ENCODE data around the gene TWF2.
A peak's percentile ranks its signal among the peaks of the same experiment; 100 is the strongest.

Gene TWF2

GRCh38 chr3:52205727-52206372 is 33.1 kb downstream of the TWF2 start:
- no peak overlapping the region for H3K4me3 ChIP-seq (ENCODE audit: low read depth, low read length)
- no peak for TF ChIP-seq POLR2A (IDR thresholded peaks at IDR 0.05; ENCODE audit: extremely low read depth, insufficient read length)
- no peak for TF ChIP-seq MYC (IDR thresholded peaks at IDR 0.05; ENCODE audit: low read depth, low read length)
- TF ChIP-seq CTCF (IDR thresholded peaks at IDR 0.05; ENCODE audit: low read depth, low read length): no peak

DNA sequence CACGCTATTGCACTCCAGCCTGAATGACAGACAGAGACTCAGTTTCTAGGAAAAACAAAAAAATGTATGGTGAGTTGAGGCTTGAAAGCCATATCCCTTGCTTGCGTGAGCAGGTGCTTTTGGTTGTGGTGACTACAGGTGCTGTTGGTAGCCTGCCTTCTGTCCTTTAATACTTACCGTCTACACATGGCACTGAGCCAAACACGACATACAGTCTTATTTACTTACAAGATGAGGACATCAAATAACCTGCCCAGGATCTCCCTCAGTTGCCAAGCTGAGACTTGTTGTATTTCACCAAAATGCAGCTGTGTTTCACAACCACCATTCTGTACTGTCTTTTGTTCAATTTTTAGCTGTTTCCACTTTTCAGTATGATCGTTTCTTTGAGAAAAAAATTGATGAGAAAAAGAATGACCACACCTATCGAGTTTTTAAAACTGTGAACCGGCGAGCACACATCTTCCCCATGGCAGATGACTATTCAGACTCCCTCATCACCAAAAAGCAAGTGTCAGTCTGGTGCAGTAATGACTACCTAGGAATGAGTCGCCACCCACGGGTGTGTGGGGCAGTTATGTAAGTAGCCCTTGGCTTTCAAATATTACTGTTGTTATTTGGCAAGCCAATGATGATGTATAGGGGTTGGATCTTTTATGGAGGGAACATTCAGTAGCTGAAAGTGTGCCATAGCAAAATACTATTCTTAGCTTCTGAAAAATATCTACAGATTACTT is 34.5 kb downstream of the TWF2 start:
- no peak for TF ChIP-seq MYC (IDR thresholded peaks at IDR 0.05; ENCODE audit: low read depth, low read length)
- TF ChIP-seq CTCF (IDR thresholded peaks at IDR 0.05; ENCODE audit: low read depth, low read length): no peak
- TF ChIP-seq, protein P1, sequence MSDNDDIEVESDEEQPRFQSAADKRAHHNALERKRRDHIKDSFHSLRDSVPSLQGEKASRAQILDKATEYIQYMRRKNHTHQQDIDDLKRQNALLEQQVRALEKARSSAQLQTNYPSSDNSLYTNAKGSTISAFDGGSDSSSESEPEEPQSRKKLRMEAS (IDR thresholded peaks at IDR 0.05; ENCODE audit: low read depth, low read length): no peak
- TF ChIP-seq POLR2A (IDR thresholded peaks at IDR 0.05; ENCODE audit: extremely low read depth, insufficient read length): no peak
- H3K4me3 ChIP-seq (ENCODE audit: low read depth, low read length): no peak overlapping the region
- DNase-seq (ENCODE audit: low read depth): peak; percentile 61

More at GRCh38 chr3:52205727-52206372, 33.1 kb downstream of the TWF2 start:
- no peak for DNase-seq (ENCODE audit: low read depth)

DNA sequence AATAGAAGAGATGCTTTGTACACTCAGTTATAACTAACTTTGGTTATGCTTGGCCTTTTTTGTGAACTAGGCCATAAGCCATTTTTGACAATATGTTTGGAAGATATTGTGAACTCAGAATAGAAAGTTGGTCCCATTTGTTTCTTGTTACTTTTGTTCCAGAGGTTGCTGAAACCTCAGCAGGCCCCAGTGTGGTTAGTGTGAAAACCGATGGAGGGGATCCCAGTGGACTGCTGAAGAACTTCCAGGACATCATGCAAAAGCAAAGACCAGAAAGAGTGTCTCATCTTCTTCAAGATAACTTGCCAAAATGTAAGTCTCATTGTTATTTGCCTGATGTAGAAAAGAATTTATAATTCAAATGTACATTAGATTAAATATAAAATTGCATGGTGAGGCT is 35.3 kb downstream of the TWF2 start:
- DNase-seq (ENCODE audit: low read depth): no peak
- TF ChIP-seq CTCF (IDR thresholded peaks at IDR 0.05; ENCODE audit: low read depth, low read length): no peak
- TF ChIP-seq POLR2A (IDR thresholded peaks at IDR 0.05; ENCODE audit: extremely low read depth, insufficient read length): no peak
- no peak for TF ChIP-seq MYC (IDR thresholded peaks at IDR 0.05; ENCODE audit: low read depth, low read length)
- TF ChIP-seq, protein P1 (IDR thresholded peaks at IDR 0.05; ENCODE audit: low read depth, low read length): no peak

DNA sequence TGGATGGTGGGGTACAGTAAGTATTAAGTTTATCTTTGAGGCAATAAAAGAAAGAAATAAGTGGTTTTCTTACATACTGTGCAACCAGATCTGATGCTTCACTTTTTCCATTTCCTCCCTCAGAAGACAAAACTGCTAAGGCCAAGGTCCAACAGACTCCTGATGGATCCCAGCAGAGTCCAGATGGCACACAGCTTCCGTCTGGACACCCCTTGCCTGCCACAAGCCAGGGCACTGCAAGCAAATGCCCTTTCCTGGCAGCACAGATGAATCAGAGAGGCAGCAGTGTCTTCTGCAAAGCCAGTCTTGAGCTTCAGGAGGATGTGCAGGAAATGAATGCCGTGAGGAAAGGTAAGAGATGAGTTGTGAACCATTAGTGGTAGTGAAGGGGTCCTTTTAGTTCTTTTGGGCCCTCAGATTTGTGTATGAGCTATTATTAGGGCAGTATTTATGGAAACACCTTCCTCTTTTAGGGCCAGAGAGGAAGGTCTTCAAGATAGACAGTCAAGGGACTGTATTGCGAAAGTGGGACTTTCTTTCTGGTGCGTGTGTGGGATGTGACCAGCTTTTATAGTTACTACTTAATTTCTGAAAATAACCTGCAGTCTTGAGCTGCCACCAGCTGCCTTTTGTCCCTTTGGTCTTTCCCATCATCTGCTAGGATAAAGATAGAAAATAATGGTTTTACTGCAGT is 36.4 kb downstream of the TWF2 start:
- H3K4me3 ChIP-seq (ENCODE audit: low read depth, low read length): peak overlapping the region; percentile 53
- TF ChIP-seq POLR2A (IDR thresholded peaks at IDR 0.05; ENCODE audit: extremely low read depth, insufficient read length) (no peak), MYC (IDR thresholded peaks at IDR 0.05; ENCODE audit: low read depth, low read length) (no peak), CTCF (IDR thresholded peaks at IDR 0.05; ENCODE audit: low read depth, low read length) (no peak)
- TF ChIP-seq, protein P1 (IDR thresholded peaks at IDR 0.05; ENCODE audit: low read depth, low read length): no peak; the same call in 1 of the 2 replicates
- peak; percentile 91 for DNase-seq (ENCODE audit: low read depth)

More for the DNA sequence above, 35.3 kb downstream of the TWF2 start:
- no peak overlapping the region for H3K4me3 ChIP-seq (ENCODE audit: low read depth, low read length)

DNA sequence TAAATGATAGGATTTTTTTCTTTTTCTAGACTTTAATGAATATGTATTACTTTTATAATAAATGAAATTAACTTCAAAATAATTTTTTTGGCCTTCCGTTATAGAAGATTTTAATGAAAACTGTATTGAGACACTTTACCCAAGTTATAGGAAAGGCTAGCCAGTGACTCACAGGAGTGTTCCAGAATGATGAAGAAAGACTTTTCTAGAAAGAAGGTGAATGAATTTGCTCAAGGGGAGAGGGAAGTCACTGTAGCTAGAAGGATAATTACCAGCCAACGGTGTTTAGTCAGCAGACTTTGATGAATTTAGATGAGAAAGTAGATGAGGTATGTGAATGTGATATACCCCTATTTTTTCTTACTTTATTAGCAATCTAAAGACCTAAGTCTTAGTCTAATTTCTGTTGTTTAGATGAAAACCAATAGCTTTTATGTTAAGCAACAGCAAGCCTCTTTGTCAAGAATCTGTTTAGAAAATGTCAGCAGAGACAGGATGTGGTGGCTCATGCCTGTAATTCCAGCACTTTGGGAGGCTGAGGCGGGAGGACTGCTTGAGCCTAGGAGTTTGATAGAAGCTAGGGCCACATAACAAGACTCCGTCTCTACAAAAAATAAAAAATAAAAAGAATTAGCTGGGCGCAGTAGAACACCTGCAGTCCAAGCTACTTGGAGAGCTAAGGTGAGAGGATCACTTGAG is 37.8 kb downstream of the TWF2 start:
- H3K4me3 ChIP-seq (ENCODE audit: low read depth, low read length): peak overlapping the region; percentile 89
- peak; percentile 58 for DNase-seq (ENCODE audit: low read depth)
- TF ChIP-seq MYC (IDR thresholded peaks at IDR 0.05; ENCODE audit: low read depth, low read length) (no peak), CTCF (IDR thresholded peaks at IDR 0.05; ENCODE audit: low read depth, low read length) (no peak), POLR2A (IDR thresholded peaks at IDR 0.05; ENCODE audit: extremely low read depth, insufficient read length) (no peak)
- TF ChIP-seq, protein P1 (IDR thresholded peaks at IDR 0.05; ENCODE audit: low read depth, low read length): no peak

Measured in NB4 (cell line).